CD1c-positive myeloid dendritic cell (primary cell): ENCODE measurements around the gene SPTB.
"Not testable (repeated sequence)": the region's sequence is repeated elsewhere in the genome, so short reads cannot be mapped to it uniquely, and the experiment has no call there.

Experiments
- DNase-seq: peaks from one replicate; pipeline ENCODE4 v3.0.0-alpha.2; 2016; ENCODE audit errors: extremely low spot score

The SPTB gene

GRCh38 chr14:64879635-64880220 is at the start of gene SPTB:
SPTB (minus strand) TSS chr14:64879907; CDS start chr14:64823094, 56,813 bp downstream.
- DNase-seq: peak; percentile 19

- DNase-seq: no peak
These were observed 49.3 kb upstream of the SPTB start for GRCh38 chr14:64929014-64929359.

GRCh38 chr14:64928239-64929013 is 48.7 kb upstream of the SPTB start:
- no peak for DNase-seq

GRCh38 chr14:64927031-64927430 is 47.3 kb upstream of the SPTB start:
- DNase-seq: no peak

- DNase-seq: no peak
These were observed 46.8 kb upstream of the SPTB start for GRCh38 chr14:64926398-64926995.

GRCh38 chr14:64923015-64923414 is 43.3 kb upstream of the SPTB start:
- no peak for DNase-seq

- no peak for DNase-seq
These were observed 40.8 kb upstream of the SPTB start for GRCh38 chr14:64920465-64920864.

- DNase-seq: no peak
These were observed 39.9 kb upstream of the SPTB start for GRCh38 chr14:64919618-64920017.

- no peak for DNase-seq
These were observed 39.5 kb upstream of the SPTB start for GRCh38 chr14:64919215-64919614.

- no peak for DNase-seq
These were observed 38.5 kb upstream of the SPTB start for GRCh38 chr14:64918216-64918615.

GRCh38 chr14:64915797-64916196 is 36.1 kb upstream of the SPTB start:
- peak; percentile 64 for DNase-seq

GRCh38 chr14:64915029-64915424 is 35.3 kb upstream of the SPTB start:
- DNase-seq: no peak

GRCh38 chr14:64914237-64915028 is 34.7 kb upstream of the SPTB start, which contains the start of gene CHURC1:
CHURC1 (plus strand) TSS chr14:64914455; CDS start chr14:64914496, 41 bp downstream.
- peak; percentile 100 for DNase-seq

- DNase-seq: not testable (repeated sequence)
These were observed 33.8 kb upstream of the SPTB start for GRCh38 chr14:64913477-64913876.

GRCh38 chr14:64912261-64912660 is 32.6 kb upstream of the SPTB start:
- no peak for DNase-seq

- no peak for DNase-seq
These were observed 31.3 kb upstream of the SPTB start for GRCh38 chr14:64910847-64911495.

- no peak for DNase-seq
These were observed 26.3 kb upstream of the SPTB start for GRCh38 chr14:64906022-64906421.

GRCh38 chr14:64899958-64900357 is 20.3 kb upstream of the SPTB start:
- no peak for DNase-seq

- peak; percentile 69 for DNase-seq
These were observed 12.2 kb upstream of the SPTB start for GRCh38 chr14:64891839-64892375.

- no peak for DNase-seq
These were observed 11.6 kb upstream of the SPTB start for GRCh38 chr14:64891173-64891838.

GRCh38 chr14:64889352-64889751 is 9.6 kb upstream of the SPTB start:
- DNase-seq: no peak
